HG02840 (cell line): ENCODE data around the gene ZNF99.
"Not testable (repeated sequence)": the region's sequence is repeated elsewhere in the genome, so short reads cannot be mapped to it uniquely, and the experiment has no call there.

ENCODE experiments used
- ATAC-seq: cut with Tn5 transposase; IDR thresholded peaks from one replicate; pipeline ENCODE4 v1.9.1; 2021; ENCODE audit warnings: mild to moderate bottlenecking, moderate library complexity, moderate number of reproducible peaks; ENCODE audit not compliant: unreplicated experiment, low FRiP score

ZNF99 gene

DNA sequence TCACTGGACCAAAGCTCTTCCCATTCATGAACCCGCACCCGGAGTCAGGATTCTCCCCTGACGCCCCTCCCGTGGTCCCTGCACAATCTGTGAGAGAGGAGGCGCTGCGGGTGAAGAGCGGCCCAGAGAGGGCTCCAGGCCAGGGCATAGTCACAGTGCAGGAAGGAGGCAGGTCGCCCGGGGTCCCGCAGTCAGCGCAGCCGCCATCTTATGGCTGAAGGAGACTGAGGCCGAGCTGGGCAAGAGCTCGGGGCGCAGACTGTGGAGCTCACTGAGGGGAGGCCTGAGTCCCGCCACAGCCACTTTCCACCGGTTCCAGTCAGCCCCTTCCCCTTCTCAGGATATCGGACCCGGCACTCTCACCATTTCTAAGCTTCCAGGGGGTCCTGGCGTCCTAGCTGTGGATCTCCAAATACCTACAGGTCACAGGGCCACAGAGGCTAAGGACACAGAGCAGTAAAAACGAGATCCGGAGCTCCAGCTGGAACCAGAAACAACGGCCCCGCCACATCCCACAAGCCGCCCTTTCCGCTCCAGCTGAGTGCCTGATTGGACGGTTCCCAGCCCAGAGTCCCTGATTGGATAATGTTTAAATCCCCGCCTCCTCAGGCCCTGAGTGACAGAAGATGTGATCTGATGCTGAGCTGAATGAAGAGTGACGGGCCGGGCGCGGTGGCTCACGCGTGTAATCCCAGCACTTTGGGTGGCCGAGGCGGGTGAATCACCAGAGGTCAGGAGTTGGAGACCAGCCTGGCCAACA, at the start of gene ZNF99:
ZNF99 (minus strand) TSS at position 501 of the 760 bp plus-strand sequence; CDS start at position 366, 135 bp downstream.
- ATAC-seq = no peak

DNA sequence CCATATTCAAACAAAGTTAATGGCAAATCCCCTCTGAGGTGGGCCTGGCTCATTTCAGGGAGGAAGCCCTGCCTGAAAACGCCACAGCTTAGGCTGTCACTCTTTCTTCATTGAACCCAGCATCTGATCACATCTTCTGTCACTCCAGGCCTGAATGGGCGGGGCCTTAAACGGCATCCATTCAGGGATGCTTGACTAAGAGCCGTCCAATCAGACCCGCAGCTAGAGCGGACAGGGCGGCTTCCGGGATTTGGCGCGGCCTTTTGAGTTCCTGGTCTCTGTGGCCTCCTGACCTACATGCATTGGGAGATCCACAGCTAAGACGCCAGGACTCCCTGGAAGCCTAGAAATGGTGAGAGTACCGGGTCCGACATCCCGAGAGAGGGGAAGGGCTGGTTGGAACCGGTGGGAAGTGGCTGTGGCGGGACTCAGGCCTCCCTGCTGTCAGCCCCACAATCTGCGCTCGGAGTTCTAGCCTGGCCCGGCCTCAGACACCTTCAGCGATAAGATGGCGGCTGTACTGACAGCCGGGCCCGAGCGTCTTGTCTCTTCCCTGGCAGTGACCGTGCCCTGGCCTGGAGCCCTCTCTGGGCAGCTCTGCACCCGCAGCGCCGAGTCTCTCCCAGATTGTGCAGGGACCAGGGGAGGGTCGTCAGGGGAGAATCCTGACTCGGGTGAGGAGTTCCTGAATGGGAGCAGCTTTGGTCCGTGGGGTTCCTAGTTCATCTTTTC, 48.2 kb upstream of the ZNF99 start, which contains the start of gene ZNF723:
ZNF723 (plus strand) TSS at position 261 of the 732 bp plus-strand sequence; CDS start at position 350, 89 bp downstream.
- no peak for ATAC-seq

DNA sequence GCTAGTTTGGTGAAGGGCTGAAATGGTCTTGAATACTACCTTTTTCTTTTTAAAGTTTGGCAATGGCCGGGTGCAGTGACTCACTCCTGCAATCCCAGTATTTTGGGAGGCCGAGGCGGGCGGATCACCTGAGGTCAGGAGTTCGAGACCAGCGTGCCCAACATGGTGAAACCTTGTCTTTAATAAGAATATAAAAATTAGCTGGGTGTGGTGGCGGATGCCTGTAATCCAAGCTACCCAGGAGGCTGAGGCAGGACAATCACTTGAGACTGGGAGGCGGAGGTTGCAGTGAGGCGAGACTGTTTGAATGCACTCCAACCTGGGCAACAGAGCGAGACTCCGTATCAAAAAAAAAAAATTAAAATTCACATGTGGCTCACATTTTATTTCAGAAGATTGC, 47.3 kb upstream of the ZNF99 start:
- no peak for ATAC-seq

DNA sequence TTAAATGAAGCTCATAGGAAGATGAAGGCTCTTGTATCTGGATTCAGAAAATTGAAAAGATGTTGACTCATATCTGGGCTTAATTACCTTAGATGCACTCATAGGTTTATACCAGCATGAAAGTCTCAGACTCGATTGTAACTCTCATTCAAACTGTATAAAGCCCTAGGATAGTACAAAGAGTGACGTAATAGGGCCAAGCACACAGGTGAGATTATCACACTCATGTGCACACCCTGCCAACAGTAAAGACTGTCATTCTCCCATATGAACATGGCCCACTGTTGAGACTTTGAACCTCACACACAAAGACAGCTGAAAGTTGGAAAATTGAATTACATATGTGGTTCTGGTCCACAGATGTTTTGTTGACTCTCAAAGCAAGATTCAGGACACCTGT, 30.2 kb upstream of the ZNF99 start:
- no peak for ATAC-seq

DNA sequence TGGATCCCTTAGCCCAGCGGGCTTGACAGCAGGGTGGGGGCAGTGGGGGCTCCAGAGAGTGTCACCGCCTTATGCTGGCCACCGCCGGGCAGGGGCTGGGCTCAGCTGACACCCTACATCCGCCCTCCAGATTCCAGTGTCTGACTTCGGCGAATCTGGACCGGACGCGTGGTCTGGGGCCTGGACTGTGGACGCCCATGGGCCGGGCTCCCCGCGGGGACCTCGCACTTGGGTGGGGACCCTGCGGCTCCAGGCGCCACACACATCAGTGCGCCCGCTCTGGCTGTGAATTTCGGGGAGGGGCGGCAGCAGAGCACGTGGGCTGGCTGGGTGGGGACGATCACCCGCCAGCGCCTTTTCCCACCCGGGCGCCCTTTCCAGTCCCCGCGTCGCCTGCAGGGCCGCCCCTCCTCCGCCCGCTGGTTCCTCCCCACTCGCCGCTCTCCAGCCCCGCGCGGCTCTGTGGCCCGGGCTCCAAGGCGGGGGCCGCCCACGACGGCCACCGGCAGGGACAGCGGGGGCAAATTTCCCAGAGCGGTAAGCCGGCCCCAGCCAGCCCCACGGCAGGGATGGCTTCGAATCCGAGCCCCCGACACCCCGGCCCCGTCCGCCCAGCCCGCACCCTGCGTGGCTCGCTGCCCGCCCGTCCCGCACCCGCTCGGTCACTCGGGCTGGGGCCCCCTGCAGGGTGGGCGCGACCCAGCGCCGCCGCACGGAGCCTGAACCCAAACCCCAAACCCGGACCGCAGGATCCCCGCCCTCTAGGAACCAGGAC, 23.3 kb upstream of the ZNF99 start:
- no peak for ATAC-seq

DNA sequence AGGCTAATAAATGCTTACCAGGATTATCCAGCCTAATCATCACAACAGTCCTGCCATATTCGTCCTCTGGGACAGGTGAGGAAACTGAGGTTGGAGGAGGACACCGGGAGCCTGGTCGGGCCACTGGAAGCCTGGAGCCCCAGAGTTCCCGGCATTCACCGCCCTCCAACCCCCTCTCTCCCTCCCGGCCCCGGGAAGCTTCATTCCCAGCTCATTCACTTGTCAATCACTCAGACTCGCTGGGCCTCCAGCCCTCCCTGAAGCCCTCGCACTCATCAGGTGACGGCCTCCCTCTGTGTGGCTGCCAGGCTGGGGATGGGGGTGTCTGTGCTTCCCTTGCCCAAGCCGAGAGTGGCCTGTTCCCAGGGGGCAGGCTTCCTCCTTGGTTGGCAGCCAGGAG, 22.5 kb upstream of the ZNF99 start:
- no peak for ATAC-seq

DNA sequence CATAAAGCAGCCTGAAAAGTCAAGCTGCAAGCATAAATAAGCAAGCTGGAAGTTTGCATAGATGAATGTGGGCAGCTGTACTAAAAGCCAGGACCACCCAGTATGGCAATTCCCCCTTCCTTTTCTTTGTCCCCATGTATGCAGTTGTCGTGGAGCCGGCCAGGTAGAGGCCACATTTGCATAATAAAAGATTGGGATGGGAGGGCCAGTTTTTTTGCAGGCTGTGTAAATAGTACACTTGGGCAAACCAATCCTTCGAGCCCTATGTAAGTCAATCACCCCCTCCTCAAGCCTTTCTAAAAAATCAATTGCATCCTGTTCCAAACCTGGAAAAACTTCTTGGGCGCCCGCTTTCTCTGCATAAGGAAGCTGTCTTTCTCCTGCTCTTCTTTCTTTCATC, 13.1 kb upstream of the ZNF99 start:
- ATAC-seq = no peak

DNA sequence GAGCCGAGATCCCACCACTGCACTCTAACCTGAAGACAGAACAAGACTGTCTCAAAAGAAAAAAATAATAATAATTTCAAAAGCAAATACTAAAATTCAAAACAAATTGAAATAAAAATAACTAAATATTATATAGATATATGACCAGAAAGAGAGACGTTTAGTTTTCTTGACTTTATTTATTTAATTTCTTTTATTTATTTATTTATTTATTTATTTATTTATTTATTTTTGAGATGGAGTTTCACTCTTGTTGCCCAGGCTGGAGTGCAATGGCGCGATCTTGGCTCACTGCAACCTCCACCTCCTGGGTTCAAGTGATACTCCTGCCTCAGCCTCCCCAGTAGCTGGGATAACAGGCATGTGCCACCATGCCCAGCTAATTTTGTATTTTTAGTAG, 8.9 kb upstream of the ZNF99 start:
- ATAC-seq = not testable (repeated sequence)

DNA sequence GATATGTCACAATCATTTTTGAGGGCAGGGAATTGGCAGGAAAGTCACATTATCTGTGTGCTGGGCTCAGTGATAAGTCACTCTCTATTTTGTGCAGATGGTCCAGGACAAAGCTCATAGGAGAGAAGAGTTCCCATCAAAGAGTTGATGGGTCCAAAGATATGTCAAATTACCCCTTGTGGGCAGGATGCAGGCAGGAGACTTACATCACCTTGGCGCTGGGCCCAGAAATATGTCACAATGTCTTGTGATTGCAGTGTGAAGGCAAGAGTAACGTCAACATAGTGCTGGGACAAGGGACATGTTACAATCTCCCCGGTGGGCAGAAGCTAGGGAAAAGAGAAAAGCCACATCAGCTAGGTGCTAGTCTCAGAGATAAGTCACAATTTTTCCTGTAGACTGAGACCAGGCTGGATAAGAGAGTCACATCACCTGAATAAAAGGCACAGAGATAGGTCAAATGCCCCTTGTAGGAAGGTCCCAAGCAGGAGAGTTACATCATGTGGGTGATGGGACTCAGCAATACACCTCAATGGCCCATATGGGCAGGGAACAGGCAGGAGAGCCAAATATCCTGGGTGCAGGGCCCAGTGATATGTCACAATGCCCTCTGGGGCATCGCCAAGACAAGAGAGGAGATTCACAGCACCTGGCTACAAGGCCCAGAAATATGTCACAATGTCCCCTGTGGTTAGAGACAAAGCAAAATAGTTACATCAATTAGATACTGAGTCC, 47.9 kb downstream of the ZNF99 start:
- ATAC-seq = no peak

DNA sequence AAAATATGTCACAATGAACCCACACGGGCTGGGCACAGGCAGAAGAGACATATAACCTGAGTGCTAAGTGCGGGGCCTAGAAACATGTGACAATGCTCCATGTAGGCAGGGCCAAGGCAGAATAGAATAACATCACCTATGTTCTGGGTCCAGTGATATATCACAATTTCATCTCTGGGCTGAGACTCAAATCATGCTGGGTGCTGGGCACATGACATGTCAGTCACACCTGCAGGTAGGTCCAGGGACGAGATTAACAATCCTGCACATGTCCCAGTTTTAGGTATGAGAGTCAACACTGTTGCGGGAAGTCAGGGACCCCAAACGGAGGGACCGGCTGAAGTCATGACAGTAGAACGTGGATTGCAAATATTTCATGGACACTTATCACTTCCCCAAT, 50.3 kb downstream of the ZNF99 start:
- ATAC-seq = no peak

DNA sequence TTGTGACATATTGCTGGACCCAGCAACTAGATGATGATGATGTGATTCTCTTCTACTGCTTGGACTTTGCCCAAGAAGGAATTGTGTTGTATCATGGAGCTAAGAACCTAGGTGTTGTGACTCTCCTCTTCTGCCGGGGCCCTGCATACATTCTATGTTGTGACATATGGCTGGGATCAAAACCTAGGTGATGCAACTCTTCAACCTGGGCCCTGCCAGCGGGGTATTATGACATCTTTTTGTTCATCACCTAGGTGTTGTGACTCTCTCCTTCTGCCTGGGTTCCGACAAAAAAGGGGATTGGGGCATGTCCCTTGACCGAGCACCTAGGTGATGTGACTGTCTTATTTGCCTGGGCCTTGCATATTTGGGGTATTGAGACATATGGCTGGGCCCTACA, 55.7 kb downstream of the ZNF99 start:
- not testable (repeated sequence) for ATAC-seq

DNA sequence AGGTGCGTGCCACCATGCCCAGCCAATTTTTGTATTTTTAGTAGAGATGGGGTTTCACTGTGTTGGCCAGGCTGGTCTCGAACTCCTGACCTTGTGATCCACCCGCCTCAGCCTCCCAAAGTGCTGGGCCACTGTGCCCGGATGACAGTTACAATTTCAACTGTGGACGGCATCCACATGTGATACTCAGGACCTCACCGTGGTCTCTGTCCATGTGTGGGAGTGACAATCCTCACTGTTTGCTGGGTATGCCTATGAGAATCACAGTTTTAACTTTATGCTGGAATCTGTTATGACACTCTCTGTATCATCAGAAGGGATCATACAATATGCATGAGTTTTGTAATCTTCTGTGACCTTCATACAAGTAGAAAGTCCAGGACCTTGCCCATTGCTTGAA, 62.4 kb downstream of the ZNF99 start:
- ATAC-seq = not testable (repeated sequence)

DNA sequence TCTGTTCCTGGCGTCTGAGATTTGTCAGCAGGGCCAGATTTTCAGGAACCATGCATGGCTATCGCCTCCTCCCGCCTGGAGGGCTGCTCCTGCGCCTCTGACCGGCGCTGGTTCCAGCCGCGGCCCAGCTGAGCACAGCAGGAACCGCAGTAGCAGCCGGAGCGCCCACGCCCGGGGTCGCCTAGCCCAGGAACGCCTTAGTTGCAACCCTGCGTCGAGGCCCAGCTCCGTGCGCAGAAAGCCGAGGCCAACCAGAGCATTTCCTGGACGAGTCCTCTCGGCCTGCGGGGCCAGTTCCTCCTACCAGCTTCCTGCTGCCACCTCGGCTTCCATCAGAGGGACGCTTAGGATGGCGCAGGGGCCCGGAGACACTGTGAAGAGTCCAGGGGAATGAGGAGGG, 75.0 kb downstream of the ZNF99 start:
- ATAC-seq = no peak

DNA sequence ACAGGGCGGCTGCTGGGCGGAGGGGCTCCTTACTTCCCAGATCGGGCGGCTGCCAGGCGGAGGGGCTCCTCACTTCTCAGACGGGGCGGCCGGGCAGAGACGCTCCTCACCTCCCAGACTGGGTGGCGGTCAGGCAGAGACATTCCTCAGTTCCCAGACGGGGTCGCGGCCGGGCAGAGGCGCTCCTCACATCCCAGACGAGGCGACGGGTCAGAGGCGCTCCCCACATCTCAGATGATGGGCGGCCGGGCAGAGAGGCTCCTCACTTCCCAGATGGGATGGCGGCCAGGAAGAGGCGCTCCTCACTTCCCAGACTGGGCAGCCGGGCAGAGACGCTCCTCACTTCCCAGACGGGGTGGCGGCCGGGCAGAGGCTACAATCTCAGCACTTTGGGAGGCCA, 80.9 kb downstream of the ZNF99 start:
- not testable (repeated sequence) for ATAC-seq

DNA sequence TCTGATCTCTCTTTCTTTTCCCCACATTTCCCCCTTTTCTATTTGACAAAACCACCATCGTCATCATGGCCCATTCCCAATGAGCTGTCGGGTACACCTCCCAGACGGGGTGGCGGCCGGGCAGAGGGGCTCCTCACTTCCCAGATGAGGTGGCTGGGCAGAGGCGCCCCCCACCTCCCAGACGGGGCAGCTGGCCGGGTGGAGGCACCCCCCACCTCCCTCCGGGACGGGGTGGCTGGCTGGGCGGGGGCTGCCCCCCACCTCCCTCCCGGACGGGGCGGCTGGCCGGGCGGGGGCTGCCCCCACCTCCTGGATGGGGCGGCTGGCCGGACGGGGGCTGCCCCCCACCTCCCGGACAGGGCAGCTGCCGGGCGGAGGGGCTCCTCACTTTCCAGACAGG, 81.3 kb downstream of the ZNF99 start:
- ATAC-seq = not testable (repeated sequence)
